HepG2 (cell line): ENCODE results near the gene IGFALS.

Experiments used
- CTCF ChIP-seq: sonication (generic); formaldehyde crosslinking; IDR thresholded peaks from 2 replicates; pipeline ENCODE4 v1.5.0; 2020; ENCODE audit warnings: mild to moderate bottlenecking, missing genetic modification reagents, moderate library complexity
- FOXM1 ChIP-seq: sonication (generic); formaldehyde crosslinking; IDR thresholded peaks from 2 replicates; pipeline ENCODE4 v1.5.0; 2020; ENCODE audit warnings: missing genetic modification reagents
- HNRNPLL ChIP-seq: fragments of 200-400 bp; formaldehyde crosslinking; IDR thresholded peaks from 2 replicates; pipeline ENCODE4 v1.6.1; 2017; ENCODE audit warnings: mild to moderate bottlenecking, low read depth, low read length; ENCODE audit not compliant: poor library complexity, severe bottlenecking
- MAZ ChIP-seq, 2 experiments: sonication (generic) in 1 of 2; formaldehyde crosslinking in 1 of 2; IDR thresholded peaks; 2 replicates each; pipeline versions ENCODE4 v1.5.0 to v1.6.1; 2012 to 2020; ENCODE audit warnings: low read depth in 2 of 2, mild to moderate bottlenecking in 2 of 2, borderline replicate concordance in 1 of 2, improper control_type of control experiment in 1 of 2, low read length in 1 of 2, missing genetic modification reagents in 1 of 2, moderate library complexity in 1 of 2
- POLR2A ChIP-seq, 2 experiments: IDR thresholded peaks; 2 replicates each; pipeline ENCODE4 v1.6.1; 2011; ENCODE audit warnings: low read depth in 2 of 2, low read length in 2 of 2, mild to moderate bottlenecking in 1 of 2, moderate library complexity in 1 of 2; ENCODE audit not compliant: insufficient read depth in 1 of 2
- RAD21 ChIP-seq: fragments of 450-650 bp; formaldehyde crosslinking; IDR thresholded peaks from 2 replicates; pipeline ENCODE4 v1.5.0; 2020; ENCODE audit warnings: mild to moderate bottlenecking
- TCF7L2 ChIP-seq: IDR thresholded peaks from 2 replicates; pipeline ENCODE4 v1.6.1; 2011; ENCODE audit warnings: mild to moderate bottlenecking, low read depth, low read length, moderate library complexity
- THRA ChIP-seq: sonication (generic); formaldehyde crosslinking; IDR thresholded peaks from 2 replicates; pipeline ENCODE4 v1.4.0; 2020; ENCODE audit warnings: missing genetic modification reagents, borderline replicate concordance
- ZNF781 ChIP-seq: sonication (generic); formaldehyde crosslinking; IDR thresholded peaks from 2 replicates; pipeline ENCODE4 v1.5.1; 2020; ENCODE audit warnings: borderline replicate concordance, mild to moderate bottlenecking, missing genetic modification reagents; ENCODE audit errors: not compliant biosample characterization
- ZNF788 ChIP-seq: sonication (generic); formaldehyde crosslinking; IDR thresholded peaks from 2 replicates; pipeline ENCODE4 v1.5.0; 2020; ENCODE audit warnings: mild to moderate bottlenecking, missing genetic modification reagents, borderline replicate concordance

GRCh38 chr16:1831186-1832075 lies 37.9 kb upstream of the IGFALS start:
- TF ChIP-seq THRA (CRISPR knock-in tag) (no peak), POLR2A (IDR thresholded peaks at IDR 0.05; ENCODE audit: insufficient read depth in 1 of 2, low read depth in 2 of 2, low read length in 2 of 2) (no peak), CTCF (CRISPR knock-in tag) (no peak), ZNF781 (CRISPR knock-in tag) (no peak), RAD21 (CRISPR knock-in tag) (no peak), TCF7L2 (no peak), ZNF788 (CRISPR knock-in tag) (no peak), MAZ (IDR thresholded peaks at IDR 0.05; ENCODE audit: borderline replicate concordance, low read depth, low read length) (no peak), MAZ (CRISPR knock-in tag; IDR thresholded peaks at IDR 0.05; ENCODE audit: low read depth) (no peak), FOXM1 (no peak), HNRNPLL (no peak)
